H9 (cell line): Measurements from ENCODE around the gene HELT. TPM values are rescaled to one million over a fixed set of nuclear protein-coding genes. Genes with fewer than 3 reads are reported as not detected.

Experiments used
- DNase-seq: peaks from one replicate; pipeline ENCODE4 v3.0.0-alpha.2; 2017
- H2AFZ ChIP-seq: one replicate; pipeline ENCODE4 v1.6.1; 2013; ENCODE audit warnings: mild to moderate bottlenecking, low read length, control low read depth, moderate library complexity
- H2AK5ac ChIP-seq: 2 replicates; pipeline ENCODE4 v1.6.1; 2013; ENCODE audit warnings: low read length, control low read depth, mixed read lengths; ENCODE audit not compliant: insufficient read length
- H2BK120ac ChIP-seq: one replicate; pipeline ENCODE4 v1.6.1; 2013; ENCODE audit warnings: low read depth, mild to moderate bottlenecking, low read length, control low read depth, inconsistent platforms; ENCODE audit not compliant: poor library complexity, severe bottlenecking
- H2BK12ac ChIP-seq: 2 replicates; pipeline ENCODE4 v1.6.1; 2013; ENCODE audit warnings: low read length, control low read depth, mixed read lengths, low read depth; ENCODE audit not compliant: insufficient read length
- H2BK15ac ChIP-seq: 2 replicates; pipeline ENCODE4 v1.6.1; 2013; ENCODE audit warnings: low read depth, low read length, control low read depth
- H2BK20ac ChIP-seq: one replicate; pipeline ENCODE4 v1.6.1; 2013; ENCODE audit warnings: low read depth, mild to moderate bottlenecking, low read length, control low read depth, inconsistent platforms; ENCODE audit not compliant: poor library complexity, severe bottlenecking
- H2BK5ac ChIP-seq: 2 replicates; pipeline ENCODE4 v1.6.1; 2013; ENCODE audit warnings: low read length, control low read depth, mixed read lengths; ENCODE audit not compliant: insufficient read length
- H3K14ac ChIP-seq: 2 replicates; pipeline ENCODE4 v1.6.1; 2013; ENCODE audit warnings: low read length, control low read depth; ENCODE audit not compliant: insufficient read depth
- H3K18ac ChIP-seq: 2 replicates; pipeline ENCODE4 v1.6.1; 2013; ENCODE audit warnings: low read depth, mild to moderate bottlenecking, mixed read lengths, low read length, control low read depth; ENCODE audit not compliant: insufficient read length
- H3K23ac ChIP-seq: 2 replicates; pipeline ENCODE4 v1.6.1; 2013; ENCODE audit warnings: low read length, control low read depth, mixed read lengths, low read depth; ENCODE audit not compliant: insufficient read length
- H3K23me2 ChIP-seq: 2 replicates; pipeline ENCODE4 v1.6.1; 2013; ENCODE audit warnings: low read depth, mild to moderate bottlenecking, mixed read lengths, low read length, control low read depth; ENCODE audit not compliant: insufficient read length, poor library complexity, severe bottlenecking
- H3K27ac ChIP-seq: 2 replicates; pipeline ENCODE4 v1.5.1; 2013; ENCODE audit warnings: low read length, control low read depth, mixed read lengths, low read depth; ENCODE audit not compliant: insufficient read length
- H3K27me3 ChIP-seq: 2 replicates; pipeline ENCODE4 v1.6.1; 2013; ENCODE audit warnings: low read length, control low read depth, inconsistent platforms; ENCODE audit not compliant: insufficient read depth
- H3K4ac ChIP-seq: 2 replicates; pipeline ENCODE4 v1.6.1; 2013; ENCODE audit warnings: low read depth, mild to moderate bottlenecking, control low read depth, inconsistent platforms, low read length, moderate library complexity
- H3K4me1 ChIP-seq: 2 replicates; pipeline ENCODE4 v1.6.1; 2013; ENCODE audit warnings: low read length, control low read depth, inconsistent platforms; ENCODE audit not compliant: insufficient read depth
- H3K4me2 ChIP-seq: 2 replicates; pipeline ENCODE4 v1.6.1; 2013; ENCODE audit warnings: low read length, control low read depth, mixed read lengths; ENCODE audit not compliant: insufficient read length, insufficient read depth
- H3K56ac ChIP-seq: 2 replicates; pipeline ENCODE4 v1.6.1; 2013; ENCODE audit warnings: low read depth, mild to moderate bottlenecking, mixed read lengths, low read length, control low read depth; ENCODE audit not compliant: insufficient read length
- H3K79me1 ChIP-seq: 2 replicates; pipeline ENCODE4 v1.6.1; 2013; ENCODE audit warnings: low read depth, mild to moderate bottlenecking, moderate library complexity, low read length, control low read depth, inconsistent platforms; ENCODE audit not compliant: insufficient read depth, poor library complexity, severe bottlenecking
- H3K79me2 ChIP-seq: 2 replicates; pipeline ENCODE4 v1.6.1; 2013; ENCODE audit warnings: low read length, control low read depth, inconsistent platforms; ENCODE audit not compliant: insufficient read depth
- H3K9ac ChIP-seq: 2 replicates; pipeline ENCODE4 v1.6.1; 2013; ENCODE audit warnings: low read length, control low read depth, mixed read lengths; ENCODE audit not compliant: insufficient read length; ENCODE audit errors: extremely low read depth
- H3K9me3 ChIP-seq: one replicate; pipeline ENCODE4 v1.6.1; 2013; ENCODE audit warnings: low read depth, low read length, inconsistent platforms; ENCODE audit not compliant: control insufficient read depth
- H3T11ph ChIP-seq: one replicate; pipeline ENCODE4 v1.6.1; 2013; ENCODE audit warnings: mild to moderate bottlenecking, low read length, control low read depth, inconsistent platforms
- H4K20me1 ChIP-seq: one replicate; pipeline ENCODE4 v1.6.1; 2013; ENCODE audit not compliant: control insufficient read depth, insufficient read length, insufficient read depth
- H4K5ac ChIP-seq: 2 replicates; pipeline ENCODE4 v1.6.1; 2013; ENCODE audit warnings: low read depth, mild to moderate bottlenecking, mixed read lengths, low read length, control low read depth; ENCODE audit not compliant: insufficient read length
- H4K8ac ChIP-seq: replicated peaks from 2 replicates; pipeline ENCODE4 v1.6.1; 2013; ENCODE audit warnings: low read length, control low read depth, mixed read lengths, low read depth; ENCODE audit not compliant: insufficient read length
- H4K91ac ChIP-seq: 2 replicates; pipeline ENCODE4 v1.6.1; 2013; ENCODE audit warnings: low read depth, mild to moderate bottlenecking, moderate library complexity, mixed read lengths, low read length, control low read depth; ENCODE audit not compliant: insufficient read length
- H3K27ac Mint-ChIP-seq, 3 experiments: 2 replicates in 2 of 3; 3 replicates in 1 of 3; pipeline ENCODE4 v1.8.0; 2020 to 2021; ENCODE audit warnings: mixed read lengths in 3 of 3, mild to moderate bottlenecking in 1 of 3, moderate library complexity in 1 of 3
- H3K27me3 Mint-ChIP-seq: 2 replicates; pipeline ENCODE4 v1.8.0; 2021; ENCODE audit warnings: low read depth, mild to moderate bottlenecking, moderate library complexity, mixed read lengths
- H3K36me3 Mint-ChIP-seq, 3 experiments: 2 replicates in 2 of 3; 3 replicates in 1 of 3; pipeline ENCODE4 v1.8.0; 2020 to 2021; ENCODE audit warnings: low read depth in 3 of 3, mixed read lengths in 3 of 3; ENCODE audit not compliant: insufficient read depth in 1 of 3
- H3K4me1 Mint-ChIP-seq, 2 experiments: 2 replicates each; pipeline ENCODE4 v1.8.0; 2020; ENCODE audit warnings: mixed read lengths in 2 of 2
- H3K4me3 Mint-ChIP-seq, 2 experiments: 2 replicates in 1 of 2; 3 replicates in 1 of 2; pipeline ENCODE4 v1.8.0; 2020 to 2021; ENCODE audit warnings: mild to moderate bottlenecking in 2 of 2, mixed read lengths in 2 of 2, moderate library complexity in 1 of 2
- H3K9me3 Mint-ChIP-seq, 2 experiments: 2 replicates in 1 of 2; 3 replicates in 1 of 2; pipeline ENCODE4 v1.8.0; 2020; ENCODE audit warnings: mild to moderate bottlenecking in 2 of 2, mixed read lengths in 2 of 2, moderate library complexity in 1 of 2
- WGBS: extraction: QIAGEN DNeasy Blood & Tissue Kit; methylation state at CpG from one replicate; pipeline ENCODE4 v1.1.7; 2013; ENCODE audit warnings: missing lambda C conversion rate, low lambda C conversion rate, mixed read lengths; ENCODE audit not compliant: insufficient read length; ENCODE audit errors: extremely low coverage; 5-methylcytosine and 5-hydroxymethylcytosine counted together
- total RNA-seq: library from RNA; stranded (reverse); gene quantifications from 2 replicates; pipeline ENCODE4 v1.2.1, GENCODE V29; 2021
- TF ChIP-seq, protein P1 (sequence below): fragments of 200-600 bp; sonication (generic); conservative IDR thresholded peaks from 3 replicates; pipeline ENCODE4 v1.8.0; 2021; ENCODE audit warnings: antibody characterized with exemption, mild to moderate bottlenecking

The HELT gene
- total RNA-seq, 1 experiment from 2014 or later, result not detected

GRCh38 chr4:184991860-184992259 lies 26.4 kb upstream of the HELT start:
- H3K9me3 Mint-ChIP-seq, result 0 out of 5 replicates have a peak, but pooled peaks cover 0 to 2% of the 10 kb centered on the region in 2 experiments
- TF ChIP-seq, protein P1, sequence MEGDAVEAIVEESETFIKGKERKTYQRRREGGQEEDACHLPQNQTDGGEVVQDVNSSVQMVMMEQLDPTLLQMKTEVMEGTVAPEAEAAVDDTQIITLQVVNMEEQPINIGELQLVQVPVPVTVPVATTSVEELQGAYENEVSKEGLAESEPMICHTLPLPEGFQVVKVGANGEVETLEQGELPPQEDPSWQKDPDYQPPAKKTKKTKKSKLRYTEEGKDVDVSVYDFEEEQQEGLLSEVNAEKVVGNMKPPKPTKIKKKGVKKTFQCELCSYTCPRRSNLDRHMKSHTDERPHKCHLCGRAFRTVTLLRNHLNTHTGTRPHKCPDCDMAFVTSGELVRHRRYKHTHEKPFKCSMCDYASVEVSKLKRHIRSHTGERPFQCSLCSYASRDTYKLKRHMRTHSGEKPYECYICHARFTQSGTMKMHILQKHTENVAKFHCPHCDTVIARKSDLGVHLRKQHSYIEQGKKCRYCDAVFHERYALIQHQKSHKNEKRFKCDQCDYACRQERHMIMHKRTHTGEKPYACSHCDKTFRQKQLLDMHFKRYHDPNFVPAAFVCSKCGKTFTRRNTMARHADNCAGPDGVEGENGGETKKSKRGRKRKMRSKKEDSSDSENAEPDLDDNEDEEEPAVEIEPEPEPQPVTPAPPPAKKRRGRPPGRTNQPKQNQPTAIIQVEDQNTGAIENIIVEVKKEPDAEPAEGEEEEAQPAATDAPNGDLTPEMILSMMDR, result no peak

More at GRCh38 chr4:184991860-184992259, 26.4 kb upstream of the HELT start:
- no peaks in the 10 kb centered on the region for H3K9me3 ChIP-seq
- H3K4me2 ChIP-seq, result no peak overlapping the region
- no peaks in the 10 kb centered on the region for H3K4me1 ChIP-seq
- H3K79me1 ChIP-seq, result no peaks in the 10 kb centered on the region
- no peak overlapping the region for H3K23ac ChIP-seq
- H3K23me2 ChIP-seq, result no peaks in the 10 kb centered on the region
- no peak overlapping the region for H3T11ph ChIP-seq
- no peaks in the 10 kb centered on the region for H3K36me3 Mint-ChIP-seq
- H2AFZ ChIP-seq, result no peak overlapping the region
- no peak overlapping the region for H3K18ac ChIP-seq
- no peak overlapping the region for H2BK12ac ChIP-seq
- WGBS, result no CpG with 5 or more reads among the region's 6 CpGs
- H2BK120ac ChIP-seq, result no peak overlapping the region
- no peaks in the 10 kb centered on the region for H4K20me1 ChIP-seq
- H2BK5ac ChIP-seq, result no peak overlapping the region
- no peak overlapping the region for H4K91ac ChIP-seq
- H3K27ac Mint-ChIP-seq, result no peak overlapping the region
- no peak overlapping the region for H2BK15ac ChIP-seq
- H3K56ac ChIP-seq, result no peak overlapping the region
- H4K8ac ChIP-seq, result no peak overlapping the region
- H2AK5ac ChIP-seq, result no peak overlapping the region
- H3K4me3 Mint-ChIP-seq, result no peak overlapping the region
- H3K27ac ChIP-seq, result no peak overlapping the region
- H3K27me3 Mint-ChIP-seq, result peaks cover 2% of the 10 kb centered on the region
- no peaks in the 10 kb centered on the region for H3K4me1 Mint-ChIP-seq
- no peak overlapping the region for H3K9ac ChIP-seq
- no peak overlapping the region for H3K14ac ChIP-seq
- H3K27me3 ChIP-seq, result no peaks in the 10 kb centered on the region
- DNase-seq, result no peak
- no peaks in the 10 kb centered on the region for H3K79me2 ChIP-seq
- H4K5ac ChIP-seq, result no peak overlapping the region
- no peak overlapping the region for H2BK20ac ChIP-seq
- H3K4ac ChIP-seq, result no peak overlapping the region
